ENCODE data around the gene ITPR2.
"Not testable (repeated sequence)": the region's sequence is repeated elsewhere in the genome, so short reads cannot be mapped to it uniquely, and the experiment has no call there.

ITPR2 gene

DNA sequence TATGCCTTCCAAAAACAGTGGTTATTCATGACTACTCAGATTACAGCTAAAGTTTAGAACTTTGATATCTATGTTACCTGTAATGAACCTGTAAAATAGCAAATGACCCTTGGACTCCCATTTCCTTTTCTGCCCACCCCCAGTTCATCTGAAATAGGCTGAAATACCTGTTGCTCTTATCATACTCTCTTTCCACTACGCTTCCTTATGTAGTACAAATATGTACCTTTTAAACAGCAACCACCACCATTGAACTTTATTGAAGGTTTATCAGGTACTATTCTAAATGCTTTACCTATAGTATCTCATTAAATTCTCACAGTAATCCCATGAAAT, 398.0 kb downstream of the ITPR2 start:
- Histone ChIP-seq H3K27me3 (replicated peaks; ENCODE audit: control insufficient read depth, insufficient read depth, low read length) (no peaks in the 10 kb centered on the region), H3K36me3 (ENCODE audit: control insufficient read depth, insufficient read depth, low read length) (peaks cover 1% of the 10 kb centered on the region), H3K4me3 (replicated peaks; ENCODE audit: low read depth, low read length) (no peak overlapping the region)
- no peak for DNase-seq (ENCODE audit: extremely low read depth, insufficient read length)
- TF ChIP-seq, protein P1, sequence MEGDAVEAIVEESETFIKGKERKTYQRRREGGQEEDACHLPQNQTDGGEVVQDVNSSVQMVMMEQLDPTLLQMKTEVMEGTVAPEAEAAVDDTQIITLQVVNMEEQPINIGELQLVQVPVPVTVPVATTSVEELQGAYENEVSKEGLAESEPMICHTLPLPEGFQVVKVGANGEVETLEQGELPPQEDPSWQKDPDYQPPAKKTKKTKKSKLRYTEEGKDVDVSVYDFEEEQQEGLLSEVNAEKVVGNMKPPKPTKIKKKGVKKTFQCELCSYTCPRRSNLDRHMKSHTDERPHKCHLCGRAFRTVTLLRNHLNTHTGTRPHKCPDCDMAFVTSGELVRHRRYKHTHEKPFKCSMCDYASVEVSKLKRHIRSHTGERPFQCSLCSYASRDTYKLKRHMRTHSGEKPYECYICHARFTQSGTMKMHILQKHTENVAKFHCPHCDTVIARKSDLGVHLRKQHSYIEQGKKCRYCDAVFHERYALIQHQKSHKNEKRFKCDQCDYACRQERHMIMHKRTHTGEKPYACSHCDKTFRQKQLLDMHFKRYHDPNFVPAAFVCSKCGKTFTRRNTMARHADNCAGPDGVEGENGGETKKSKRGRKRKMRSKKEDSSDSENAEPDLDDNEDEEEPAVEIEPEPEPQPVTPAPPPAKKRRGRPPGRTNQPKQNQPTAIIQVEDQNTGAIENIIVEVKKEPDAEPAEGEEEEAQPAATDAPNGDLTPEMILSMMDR (IDR thresholded peaks at IDR 0.05; ENCODE audit: insufficient read depth, low read length, poor library complexity, severe bottlenecking): no peak

DNA sequence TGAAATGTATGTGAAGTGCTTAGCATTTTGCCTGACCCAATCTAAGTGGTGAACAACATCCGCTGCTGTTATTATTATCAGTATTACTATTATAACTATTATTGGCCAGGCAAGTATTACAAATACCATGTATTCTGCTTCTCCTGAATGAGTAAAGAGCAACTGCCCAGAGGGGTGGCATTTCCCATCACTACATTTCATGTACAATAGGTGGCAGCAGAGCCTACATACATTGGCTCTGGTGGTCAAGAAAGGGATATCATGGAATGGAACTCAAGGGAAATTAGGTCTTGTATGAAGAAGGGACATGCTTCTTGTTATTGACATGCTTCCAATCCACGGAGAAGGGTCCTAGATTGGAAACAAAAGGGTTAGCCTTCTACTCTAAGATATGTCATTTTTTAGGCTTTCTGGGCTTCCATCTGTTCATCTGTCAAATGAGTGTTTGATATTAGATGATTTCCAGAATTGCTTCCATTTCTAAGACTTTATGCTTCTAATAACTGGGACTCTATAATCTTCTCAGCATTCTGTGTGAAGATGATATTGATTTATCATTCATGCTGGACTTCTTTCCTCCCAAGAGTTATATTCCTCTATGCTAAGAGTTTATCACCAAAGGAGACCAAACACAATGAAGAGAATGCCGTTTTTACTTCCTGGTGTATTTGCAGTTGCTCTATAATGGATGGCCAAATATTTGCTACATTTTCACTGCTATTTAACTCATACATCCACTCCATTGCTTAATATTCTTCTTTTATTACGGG, 398.5 kb downstream of the ITPR2 start:
- DNase-seq (ENCODE audit: extremely low read depth, insufficient read length): no peak
- no peaks in the 10 kb centered on the region for H3K27me3 ChIP-seq (replicated peaks; ENCODE audit: control insufficient read depth, insufficient read depth, low read length)
- H3K4me3 ChIP-seq (replicated peaks; ENCODE audit: low read depth, low read length): no peak overlapping the region
- H3K36me3 ChIP-seq (ENCODE audit: control insufficient read depth, insufficient read depth, low read length): peaks cover 1% of the 10 kb centered on the region
- TF ChIP-seq, protein P1 (IDR thresholded peaks at IDR 0.05; ENCODE audit: insufficient read depth, low read length, poor library complexity, severe bottlenecking): peak; percentile 66

DNA sequence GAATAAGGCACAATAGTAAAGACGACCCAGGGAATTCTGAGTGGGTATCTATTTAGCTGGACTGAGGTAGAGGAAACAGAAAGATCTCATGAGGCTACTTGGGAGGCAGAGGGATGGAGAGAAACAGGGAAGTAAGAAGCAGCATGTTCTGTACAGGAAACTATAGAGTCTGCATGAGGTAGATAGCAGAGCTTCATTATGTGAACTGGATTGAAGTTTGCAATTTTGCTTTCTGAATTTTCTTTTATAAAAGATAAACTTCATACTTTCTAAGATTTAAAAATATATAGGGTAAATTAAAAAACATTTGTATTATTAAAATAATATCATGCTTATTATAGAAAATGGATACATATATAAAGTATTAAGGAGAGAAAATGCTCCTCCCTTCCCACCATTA, 399.3 kb downstream of the ITPR2 start:
- H3K27me3 ChIP-seq (replicated peaks; ENCODE audit: control insufficient read depth, insufficient read depth, low read length); H3K36me3 ChIP-seq (ENCODE audit: control insufficient read depth, insufficient read depth, low read length); DNase-seq (ENCODE audit: extremely low read depth, insufficient read length); H3K4me3 ChIP-seq (replicated peaks; ENCODE audit: low read depth, low read length): not testable (repeated sequence)

DNA sequence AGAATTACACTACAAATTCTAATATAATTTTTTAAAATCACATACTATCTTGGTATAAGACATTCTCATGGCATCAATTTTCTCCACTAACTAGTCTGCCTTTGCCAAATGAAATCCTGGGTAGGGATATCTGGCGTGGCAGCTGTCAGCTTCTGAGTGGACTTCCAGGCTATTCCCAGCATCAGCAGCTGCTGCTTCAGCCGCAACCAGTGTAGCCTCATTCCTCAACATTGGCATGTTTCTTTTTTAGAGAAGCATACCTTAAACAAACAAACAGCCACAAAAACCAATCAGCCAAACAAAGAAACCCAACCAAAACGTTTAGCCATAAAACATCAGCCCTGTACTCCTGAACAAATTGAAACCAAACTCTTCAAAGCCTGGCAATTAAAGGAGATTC, 401.8 kb downstream of the ITPR2 start:
- TF ChIP-seq, protein P1 (IDR thresholded peaks at IDR 0.05; ENCODE audit: insufficient read depth, low read length, poor library complexity, severe bottlenecking): no peak
- Histone ChIP-seq H3K4me3 (replicated peaks; ENCODE audit: low read depth, low read length) (no peak overlapping the region), H3K27me3 (replicated peaks; ENCODE audit: control insufficient read depth, insufficient read depth, low read length) (no peaks in the 10 kb centered on the region), H3K36me3 (ENCODE audit: control insufficient read depth, insufficient read depth, low read length) (peaks cover 1% of the 10 kb centered on the region; the same call in 1 of the 2 replicates)
- DNase-seq (ENCODE audit: extremely low read depth, insufficient read length): no peak

DNA sequence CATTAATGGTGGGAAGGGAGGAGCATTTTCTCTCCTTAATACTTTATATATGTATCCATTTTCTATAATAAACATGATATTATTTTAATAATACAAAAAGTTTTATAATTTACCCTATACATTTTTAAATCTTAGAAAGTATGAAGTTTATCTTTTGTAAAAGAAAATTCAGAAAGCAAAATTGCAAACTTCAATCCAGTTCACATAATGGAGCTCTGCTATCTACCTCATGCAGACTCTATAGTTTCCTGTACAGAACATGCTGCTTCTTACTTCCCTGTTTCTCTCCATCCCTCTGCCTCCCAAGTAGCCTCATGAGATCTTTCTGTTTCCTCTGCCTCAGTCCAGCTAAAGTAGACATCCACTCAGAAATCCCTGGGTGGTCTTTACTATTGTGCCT, 402.4 kb downstream of the ITPR2 start:
- DNase-seq (ENCODE audit: extremely low read depth, insufficient read length); H3K27me3 ChIP-seq (replicated peaks; ENCODE audit: control insufficient read depth, insufficient read depth, low read length); H3K36me3 ChIP-seq (ENCODE audit: control insufficient read depth, insufficient read depth, low read length); H3K4me3 ChIP-seq (replicated peaks; ENCODE audit: low read depth, low read length): not testable (repeated sequence)

DNA sequence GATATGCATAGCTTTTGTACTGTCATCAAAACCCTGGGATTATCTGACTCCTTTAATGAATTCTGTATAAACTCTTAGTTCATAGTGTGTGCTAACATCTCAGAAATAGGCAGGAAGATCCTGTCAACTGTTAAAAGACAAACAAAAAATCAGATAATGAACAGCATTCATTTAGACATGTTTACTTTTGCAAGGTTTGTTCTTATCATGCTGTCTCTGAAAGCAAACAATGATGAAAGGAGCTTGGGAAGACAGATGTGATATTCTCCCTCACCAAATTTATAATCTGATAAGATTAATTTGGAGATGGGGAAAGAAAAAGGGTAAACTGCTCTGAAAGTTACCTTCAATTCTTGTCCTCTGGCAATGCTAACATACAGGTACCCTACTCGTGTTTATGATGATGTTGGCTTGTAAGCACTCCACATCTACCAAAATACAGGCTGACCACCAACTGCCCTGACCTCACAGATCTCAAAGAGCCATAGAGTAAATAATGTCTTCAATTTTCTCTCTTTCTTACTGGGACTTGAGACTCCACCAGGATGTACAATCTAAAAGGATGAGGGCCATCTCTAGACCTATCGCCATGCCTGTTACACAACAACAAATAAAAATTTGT, 403.8 kb downstream of the ITPR2 start:
- DNase-seq (ENCODE audit: extremely low read depth, insufficient read length): no peak
- no peaks in the 10 kb centered on the region for H3K27me3 ChIP-seq (replicated peaks; ENCODE audit: control insufficient read depth, insufficient read depth, low read length)
- no peak overlapping the region for H3K4me3 ChIP-seq (replicated peaks; ENCODE audit: low read depth, low read length)
- peaks cover 1% of the 10 kb centered on the region; the same call in 1 of the 2 replicates for H3K36me3 ChIP-seq (ENCODE audit: control insufficient read depth, insufficient read depth, low read length)
- TF ChIP-seq, protein P1 (IDR thresholded peaks at IDR 0.05; ENCODE audit: insufficient read depth, low read length, poor library complexity, severe bottlenecking): no peak
